HCT116 (cell line): ENCODE data around the gene KCNJ10.

Source experiments
- CEBPB ChIP-seq: IDR thresholded peaks from 2 replicates; pipeline ENCODE4 v1.6.1; 2012; ENCODE audit warnings: low read depth
- CTCF ChIP-seq, 3 experiments: fragments of 200-600 bp in 1 of 3; sonication (generic) in 1 of 3; IDR thresholded peaks in 2 of 3; conservative IDR thresholded peaks in 1 of 3; 2 replicates each; pipeline ENCODE4 v1.5.1; 2012 to 2017; ENCODE audit warnings: low read depth in 2 of 3, low read length in 2 of 3, antibody characterized with exemption in 1 of 3, borderline replicate concordance in 1 of 3, control low read depth in 1 of 3, mild to moderate bottlenecking in 1 of 3, mixed read lengths in 1 of 3, mixed run types in 1 of 3, moderate library complexity in 1 of 3; ENCODE audit not compliant: insufficient read depth in 1 of 3
- EGR1 ChIP-seq: IDR thresholded peaks from 2 replicates; pipeline ENCODE4 v1.6.1; 2012; ENCODE audit warnings: low read depth
- EZH2 ChIP-seq: fragments of 200-600 bp; sonication (generic); IDR thresholded peaks from 2 replicates; pipeline ENCODE4 v1.6.1; 2017; ENCODE audit warnings: antibody characterized with exemption, mixed run types
- MAX ChIP-seq: IDR thresholded peaks from 2 replicates; pipeline ENCODE4 v1.6.1; 2012
- POLR2A ChIP-seq: IDR thresholded peaks from 2 replicates; pipeline ENCODE4 v1.7.0; 2011; ENCODE audit warnings: borderline replicate concordance; ENCODE audit not compliant: insufficient read depth, insufficient read length; ENCODE audit errors: extremely low read depth
- POLR2AphosphoS5 ChIP-seq: IDR thresholded peaks from 2 replicates; pipeline ENCODE4 v1.6.1; 2011; ENCODE audit warnings: mild to moderate bottlenecking, low read depth, low read length, moderate library complexity
- RAD21 ChIP-seq: IDR thresholded peaks from 2 replicates; pipeline ENCODE4 v1.6.1; 2012; ENCODE audit warnings: low read depth, mild to moderate bottlenecking
- REST ChIP-seq: IDR thresholded peaks from 2 replicates; pipeline ENCODE4 v1.6.1; 2012; ENCODE audit warnings: low read depth
- TCF7L2 ChIP-seq: IDR thresholded peaks from 2 replicates; pipeline ENCODE4 v1.7.0; 2011; ENCODE audit warnings: borderline replicate concordance, inconsistent platforms; ENCODE audit not compliant: insufficient read depth, insufficient read length; ENCODE audit errors: extremely low read depth
- YY1 ChIP-seq: IDR thresholded peaks from 2 replicates; pipeline ENCODE4 v1.6.1; 2011; ENCODE audit warnings: low read length, low read depth, moderate library complexity, mild to moderate bottlenecking; ENCODE audit not compliant: insufficient replicate concordance; ENCODE audit errors: extremely low read depth
- ZBTB33 ChIP-seq: IDR thresholded peaks from 2 replicates; pipeline ENCODE4 v1.6.1; 2011; ENCODE audit warnings: mild to moderate bottlenecking, low read length, moderate library complexity; ENCODE audit not compliant: insufficient replicate concordance; ENCODE audit errors: extremely low read depth
- ZFX ChIP-seq: fragments of 450-650 bp; IDR thresholded peaks from 2 replicates; pipeline ENCODE4 v1.6.1; 2017

- TF ChIP-seq CTCF (IDR thresholded peaks at IDR 0.05 in 2 of 3, conservative IDR thresholded peaks at IDR 0.05 in 1 of 3; ENCODE audit: borderline replicate concordance in 1 of 3, insufficient read depth in 1 of 3, low read depth in 2 of 3, low read length in 2 of 3) (no peak), RAD21 (no peak), YY1 (no peak), REST (no peak), TCF7L2 (no peak), EZH2 (no peak), MAX (no peak), EGR1 (no peak), CEBPB (no peak), POLR2A (no peak), ZFX (no peak), ZBTB33 (no peak), POLR2AphosphoS5 (no peak)
Measured at GRCh38 chr1:159957824-159958268, 112.1 kb downstream of the KCNJ10 start.
